DND-41 (cell line): ENCODE data around the gene EPS8L3.

Source experiments
- EZH2 ChIP-seq: IDR thresholded peaks from 3 replicates; pipeline ENCODE4 v1.6.1; 2012; ENCODE audit warnings: borderline replicate concordance, low read depth, mild to moderate bottlenecking, moderate library complexity, low read length, inconsistent platforms; ENCODE audit not compliant: severe bottlenecking
- TF ChIP-seq, protein P1 (sequence below): IDR thresholded peaks from 2 replicates; pipeline ENCODE4 v1.5.1; 2012; ENCODE audit warnings: borderline replicate concordance, low read length, moderate library complexity, mild to moderate bottlenecking; ENCODE audit not compliant: poor library complexity, severe bottlenecking; ENCODE audit errors: extremely low read depth

DNA sequence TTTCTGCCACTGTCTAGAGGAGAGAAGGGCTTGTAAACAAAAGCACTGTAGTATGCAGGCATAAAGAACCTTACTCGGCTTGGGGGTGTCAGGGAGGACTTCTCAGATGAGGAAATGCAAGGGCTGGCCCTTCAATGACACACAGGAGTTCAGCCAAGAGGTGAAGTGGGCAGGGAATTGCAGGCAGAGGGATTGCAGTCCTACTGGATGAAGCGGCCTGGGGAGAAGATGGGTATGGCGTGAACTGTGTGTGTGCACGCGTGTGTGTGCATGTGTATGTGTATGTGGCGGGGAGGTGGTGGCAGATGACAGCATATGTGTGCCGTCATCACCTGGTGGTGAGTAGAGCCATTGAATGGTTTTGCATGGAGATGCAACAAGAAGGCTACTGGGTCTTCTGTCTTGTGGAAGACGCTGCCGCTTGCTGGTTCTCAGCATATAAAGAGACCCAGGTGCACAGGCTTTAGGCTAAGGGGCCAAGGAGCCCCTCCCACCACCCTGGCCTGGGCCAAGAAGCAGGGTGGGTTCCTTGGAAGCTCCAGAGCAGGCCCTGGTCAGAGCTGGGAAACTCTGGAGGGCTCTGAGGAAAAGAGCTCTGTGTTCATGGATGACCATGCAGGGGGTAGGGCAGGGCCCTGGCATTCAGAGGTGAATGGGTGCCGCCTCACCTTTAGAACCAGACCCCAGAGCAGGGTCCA, 4.1 kb upstream of the EPS8L3 start:
- TF ChIP-seq, protein P1, sequence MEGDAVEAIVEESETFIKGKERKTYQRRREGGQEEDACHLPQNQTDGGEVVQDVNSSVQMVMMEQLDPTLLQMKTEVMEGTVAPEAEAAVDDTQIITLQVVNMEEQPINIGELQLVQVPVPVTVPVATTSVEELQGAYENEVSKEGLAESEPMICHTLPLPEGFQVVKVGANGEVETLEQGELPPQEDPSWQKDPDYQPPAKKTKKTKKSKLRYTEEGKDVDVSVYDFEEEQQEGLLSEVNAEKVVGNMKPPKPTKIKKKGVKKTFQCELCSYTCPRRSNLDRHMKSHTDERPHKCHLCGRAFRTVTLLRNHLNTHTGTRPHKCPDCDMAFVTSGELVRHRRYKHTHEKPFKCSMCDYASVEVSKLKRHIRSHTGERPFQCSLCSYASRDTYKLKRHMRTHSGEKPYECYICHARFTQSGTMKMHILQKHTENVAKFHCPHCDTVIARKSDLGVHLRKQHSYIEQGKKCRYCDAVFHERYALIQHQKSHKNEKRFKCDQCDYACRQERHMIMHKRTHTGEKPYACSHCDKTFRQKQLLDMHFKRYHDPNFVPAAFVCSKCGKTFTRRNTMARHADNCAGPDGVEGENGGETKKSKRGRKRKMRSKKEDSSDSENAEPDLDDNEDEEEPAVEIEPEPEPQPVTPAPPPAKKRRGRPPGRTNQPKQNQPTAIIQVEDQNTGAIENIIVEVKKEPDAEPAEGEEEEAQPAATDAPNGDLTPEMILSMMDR: no peak
- no peak for TF ChIP-seq EZH2
